IMR-90 (cell line): ENCODE measurements around the gene SLC39A8. TPM values are rescaled to one million over a fixed set of nuclear protein-coding genes. Genes with fewer than 3 reads are reported as not detected.

ENCODE experiments used
- ATAC-seq: fragments of 200-7000 bp; cut with Tn5 transposase; 2 replicates; pipeline ENCODE4 v1.9.1; 2020; ENCODE audit warnings: low read depth, mild to moderate bottlenecking, moderate library complexity
- BruUV-seq: library from RNA; stranded (reverse); fragments of 400-500 nt; replicated peaks from 2 replicates; lab custom pipeline; 2021; lab: Mats Ljungman, UMichigan
- CTCF ChIA-PET: fragments of 300-600 bp; formaldehyde crosslinking; extraction: SDS; loops from one replicate; lab custom pipeline; 2021; ENCODE audit warnings: antibody characterized with exemption; lab: Yijun Ruan, JAX
- POLR2A ChIA-PET: fragments of 300-600 bp; sonication (Branson Sonifier 250); formaldehyde crosslinking; loops from one replicate; lab custom pipeline; 2022; ENCODE audit warnings: antibody characterized with exemption; ENCODE audit not compliant: unreplicated experiment; lab: Charles Lee
- DNase-seq: peaks from one replicate; pipeline ENCODE4 v3.0.0; 2013
- H2AFZ ChIP-seq: replicated peaks from 2 replicates; pipeline ENCODE3; 2013; ENCODE audit warnings: low read length, mild to moderate bottlenecking; ENCODE audit not compliant: poor library complexity
- H2AK5ac ChIP-seq: 2 replicates; pipeline ENCODE4 v1.6.1; 2013; ENCODE audit warnings: low read depth, low read length, inconsistent platforms
- H2AK9ac ChIP-seq: replicated peaks from 2 replicates; pipeline ENCODE3; 2013; ENCODE audit warnings: mild to moderate bottlenecking, low read depth, low read length, moderate library complexity; ENCODE audit not compliant: poor library complexity
- H2BK120ac ChIP-seq: 2 replicates; pipeline ENCODE4 v1.6.1; 2013; ENCODE audit warnings: low read depth, low read length, inconsistent platforms
- H2BK15ac ChIP-seq: 3 replicates; pipeline ENCODE4 v1.6.1; 2013; ENCODE audit warnings: low read depth, low read length, inconsistent platforms
- H2BK20ac ChIP-seq: 2 replicates; pipeline ENCODE4 v1.6.1; 2013; ENCODE audit warnings: low read depth, mild to moderate bottlenecking, inconsistent platforms, low read length, moderate library complexity
- H2BK5ac ChIP-seq: 2 replicates; pipeline ENCODE4 v1.6.1; 2013; ENCODE audit warnings: mild to moderate bottlenecking, low read depth, low read length, inconsistent platforms; ENCODE audit not compliant: poor library complexity, severe bottlenecking
- H3K14ac ChIP-seq: replicated peaks from 2 replicates; pipeline ENCODE4 v1.6.1; 2013; ENCODE audit warnings: low read depth, low read length, inconsistent platforms
- H3K18ac ChIP-seq: 2 replicates; pipeline ENCODE4 v1.6.1; 2013; ENCODE audit warnings: low read depth, low read length, control low read depth
- H3K23ac ChIP-seq: 2 replicates; pipeline ENCODE4 v1.6.1; 2013; ENCODE audit warnings: low read depth, low read length, inconsistent platforms
- H3K27ac ChIP-seq: 2 replicates; pipeline ENCODE4 v1.5.1; 2013; ENCODE audit warnings: mild to moderate bottlenecking, control low read depth, low read length; ENCODE audit not compliant: insufficient read depth
- H3K27me3 ChIP-seq: 2 replicates; pipeline ENCODE4 v1.6.1; 2013; ENCODE audit warnings: low read length; ENCODE audit not compliant: control insufficient read depth, insufficient read depth
- H3K36me3 ChIP-seq: 2 replicates; pipeline ENCODE4 v1.6.1; 2013; ENCODE audit warnings: low read length, mixed read lengths; ENCODE audit not compliant: control insufficient read depth, insufficient read depth
- H3K4ac ChIP-seq: 2 replicates; pipeline ENCODE4 v1.6.1; 2013; ENCODE audit warnings: low read depth, low read length, inconsistent platforms
- H3K4me1 ChIP-seq: 2 replicates; pipeline ENCODE4 v1.6.1; 2013; ENCODE audit warnings: low read length, mixed read lengths; ENCODE audit not compliant: control insufficient read depth, insufficient read depth
- H3K4me2 ChIP-seq: 2 replicates; pipeline ENCODE4 v1.6.1; 2013; ENCODE audit warnings: low read depth, mild to moderate bottlenecking, control low read depth, low read length, moderate library complexity
- H3K4me3 ChIP-seq: 2 replicates; pipeline ENCODE4 v1.5.1; 2013; ENCODE audit warnings: low read depth, mild to moderate bottlenecking, control low read depth, low read length, moderate library complexity; ENCODE audit not compliant: insufficient read depth
- H3K56ac ChIP-seq: 2 replicates; pipeline ENCODE4 v1.6.1; 2013; ENCODE audit warnings: low read length, inconsistent platforms; ENCODE audit not compliant: insufficient read depth; ENCODE audit errors: extremely low read depth
- H3K79me1 ChIP-seq, 2 experiments: 2 replicates each; pipeline ENCODE4 v1.6.1; 2013; ENCODE audit warnings: low read length in 2 of 2, inconsistent platforms in 1 of 2, low read depth in 1 of 2
- H3K9ac ChIP-seq: 2 replicates; pipeline ENCODE4 v1.6.1; 2013; ENCODE audit warnings: low read depth, low read length, control low read depth
- H3K9me1 ChIP-seq: 2 replicates; pipeline ENCODE4 v1.6.1; 2013; ENCODE audit warnings: low read length, inconsistent platforms; ENCODE audit not compliant: insufficient read depth
- H3K9me3 ChIP-seq: 2 replicates; pipeline ENCODE4 v1.6.1; 2013; ENCODE audit warnings: low read length; ENCODE audit not compliant: control insufficient read depth, insufficient read depth
- H4K20me1 ChIP-seq: 2 replicates; pipeline ENCODE4 v1.6.1; 2013; ENCODE audit warnings: low read length, inconsistent platforms; ENCODE audit not compliant: insufficient read depth
- H4K5ac ChIP-seq: 2 replicates; pipeline ENCODE4 v1.6.1; 2013; ENCODE audit warnings: mild to moderate bottlenecking, low read depth, low read length, control low read depth
- H4K8ac ChIP-seq, 2 experiments: 2 replicates each; pipeline ENCODE4 v1.6.1; 2013; ENCODE audit warnings: low read depth in 2 of 2, low read length in 2 of 2, control low read depth in 1 of 2, inconsistent platforms in 1 of 2
- H4K91ac ChIP-seq: 2 replicates; pipeline ENCODE4 v1.6.1; 2013; ENCODE audit warnings: low read depth, low read length, inconsistent platforms; ENCODE audit not compliant: insufficient read depth
- BHLHE40 ChIP-seq: fragments of 150-350 bp; IDR thresholded peaks from 2 replicates; pipeline ENCODE4 v1.6.1; 2016; ENCODE audit warnings: mild to moderate bottlenecking, low read depth, low read length
- CEBPB ChIP-seq: IDR thresholded peaks from 2 replicates; pipeline ENCODE4 v1.6.1; 2012; ENCODE audit warnings: low read depth, low read length, improper control_type of control experiment
- CHD1 ChIP-seq: IDR thresholded peaks from 2 replicates; pipeline ENCODE4 v1.6.1; 2012; ENCODE audit warnings: low read depth, low read length, improper control_type of control experiment
- FOS ChIP-seq: fragments of 150-350 bp; IDR thresholded peaks from 2 replicates; pipeline ENCODE4 v1.6.1; 2016; ENCODE audit warnings: low read depth, low read length
- MAFK ChIP-seq: IDR thresholded peaks from 2 replicates; pipeline ENCODE4 v1.6.1; 2012; ENCODE audit warnings: low read depth, low read length, improper control_type of control experiment
- MAZ ChIP-seq: IDR thresholded peaks from 2 replicates; pipeline ENCODE4 v1.6.1; 2012; ENCODE audit warnings: low read depth, mild to moderate bottlenecking, low read length, improper control_type of control experiment, moderate library complexity, borderline replicate concordance
- MXI1 ChIP-seq: IDR thresholded peaks from 2 replicates; pipeline ENCODE4 v1.6.1; 2012; ENCODE audit warnings: low read depth, mild to moderate bottlenecking, low read length, moderate library complexity, borderline replicate concordance
- NFE2L2 ChIP-seq: fragments of 150-350 bp; IDR thresholded peaks from 2 replicates; pipeline ENCODE4 v1.6.1; 2016; ENCODE audit warnings: low read depth, mild to moderate bottlenecking, low read length
- POLR2A ChIP-seq: IDR thresholded peaks from 2 replicates; pipeline ENCODE4 v1.6.1; 2012; ENCODE audit warnings: mild to moderate bottlenecking, low read depth, low read length
- RAD21 ChIP-seq: IDR thresholded peaks from 2 replicates; pipeline ENCODE4 v1.6.1; 2012; ENCODE audit warnings: low read length, improper control_type of control experiment
- RCOR1 ChIP-seq: IDR thresholded peaks from 2 replicates; pipeline ENCODE4 v1.6.1; 2012; ENCODE audit warnings: mild to moderate bottlenecking, low read length, improper control_type of control experiment; ENCODE audit not compliant: insufficient replicate concordance
- SMC3 ChIP-seq: fragments of 150-350 bp; IDR thresholded peaks from 2 replicates; pipeline ENCODE4 v1.6.1; 2016; ENCODE audit warnings: low read depth, mild to moderate bottlenecking, antibody characterized with exemption, low read length, moderate library complexity
- dilution Hi-C: fragments of 300-500 bp; cut with HindIII; formaldehyde crosslinking; loops from one replicate; pipeline ENCODE4 v1.14.3; 2018; ENCODE audit warnings: low sequenced_read_pairs; ENCODE audit not compliant: unreplicated experiment
- in situ Hi-C: fragments of 300-500 bp; cut with MboI; formaldehyde crosslinking; loops from 3 replicates; pipeline ENCODE4 v1.14.3; 2019; ENCODE audit warnings: low sequenced_read_pairs, inconsistent platforms, mixed read lengths
- intact Hi-C: fragments of 100-400 bp; cut with micrococcal nuclease; formaldehyde crosslinking; loops from 2 replicates; pipeline ENCODE4 v1.10.0; 2022
- polyA plus RNA-seq, 3 experiments: library from polyadenylated mRNA; depleted of rRNA; stranded (reverse); fragments of >200 nt; gene quantifications; 2 replicates each; pipeline ENCODE4 v1.2.3, GENCODE V29; 2012; ENCODE audit warnings: low replicate concordance in 1 of 3
- total RNA-seq: library from RNA; depleted of rRNA; stranded (reverse); fragments of >200 nt; gene quantifications from 2 replicates; pipeline ENCODE4 v1.2.3, GENCODE V29; 2012
- TF ChIP-seq, protein P1 (sequence below): conservative IDR thresholded peaks from 2 replicates; pipeline ENCODE4 v1.5.1; 2012; ENCODE audit warnings: mild to moderate bottlenecking, low read depth, low read length, improper control_type of control experiment
- TF ChIP-seq, protein P2 (sequence below): fragments of 150-350 bp; IDR thresholded peaks from 2 replicates; pipeline ENCODE4 v1.6.1; 2017; ENCODE audit warnings: mild to moderate bottlenecking, antibody characterized with exemption, low read length, low read depth
- TF ChIP-seq, protein P3 (sequence below): fragments of 150-350 bp; IDR thresholded peaks from 2 replicates; pipeline ENCODE4 v1.6.1; 2016; ENCODE audit warnings: low read depth, mild to moderate bottlenecking, low read length, moderate library complexity, borderline replicate concordance

SLC39A8 gene
- total and polyA plus RNA-seq, 2 of the 4 experiments (the other 2 are of a cell fraction), result 0.05 to 0.18 TPM

DNA sequence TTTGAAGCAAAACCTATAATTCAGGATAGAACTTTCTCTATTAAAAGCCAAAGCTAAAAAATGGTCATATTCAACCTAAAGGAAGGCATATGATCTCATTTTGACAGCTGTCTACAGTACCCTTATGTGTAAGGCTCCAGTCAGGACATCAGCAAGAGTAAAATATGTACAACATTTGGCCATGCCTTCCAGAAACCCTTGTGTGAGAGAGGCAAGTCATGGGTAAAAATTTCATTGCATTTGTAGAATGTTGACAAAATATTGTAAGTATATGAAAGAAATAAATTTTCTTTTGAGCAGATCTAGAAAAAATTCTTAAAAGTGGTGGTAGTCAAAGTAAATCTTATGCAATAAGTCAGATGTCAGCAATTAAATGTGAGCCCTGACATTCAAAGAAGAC, 132.3 kb downstream of the SLC39A8 start:
- H2BK120ac ChIP-seq, result no peak overlapping the region
- intact Hi-C loops, result no loop called here
- no peak overlapping the region for H2AK5ac ChIP-seq
- H2AK9ac ChIP-seq, result no peak overlapping the region
- TF ChIP-seq FOS (no peak), RAD21 (no peak), MXI1 (no peak), BHLHE40 (no peak), CHD1 (no peak), NFE2L2 (no peak), RCOR1 (no peak), MAFK (no peak), POLR2A (no peak), CEBPB (no peak), SMC3 (no peak), MAZ (no peak)
- TF ChIP-seq, protein P1, sequence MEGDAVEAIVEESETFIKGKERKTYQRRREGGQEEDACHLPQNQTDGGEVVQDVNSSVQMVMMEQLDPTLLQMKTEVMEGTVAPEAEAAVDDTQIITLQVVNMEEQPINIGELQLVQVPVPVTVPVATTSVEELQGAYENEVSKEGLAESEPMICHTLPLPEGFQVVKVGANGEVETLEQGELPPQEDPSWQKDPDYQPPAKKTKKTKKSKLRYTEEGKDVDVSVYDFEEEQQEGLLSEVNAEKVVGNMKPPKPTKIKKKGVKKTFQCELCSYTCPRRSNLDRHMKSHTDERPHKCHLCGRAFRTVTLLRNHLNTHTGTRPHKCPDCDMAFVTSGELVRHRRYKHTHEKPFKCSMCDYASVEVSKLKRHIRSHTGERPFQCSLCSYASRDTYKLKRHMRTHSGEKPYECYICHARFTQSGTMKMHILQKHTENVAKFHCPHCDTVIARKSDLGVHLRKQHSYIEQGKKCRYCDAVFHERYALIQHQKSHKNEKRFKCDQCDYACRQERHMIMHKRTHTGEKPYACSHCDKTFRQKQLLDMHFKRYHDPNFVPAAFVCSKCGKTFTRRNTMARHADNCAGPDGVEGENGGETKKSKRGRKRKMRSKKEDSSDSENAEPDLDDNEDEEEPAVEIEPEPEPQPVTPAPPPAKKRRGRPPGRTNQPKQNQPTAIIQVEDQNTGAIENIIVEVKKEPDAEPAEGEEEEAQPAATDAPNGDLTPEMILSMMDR, result no peak
- TF ChIP-seq, protein P2, sequence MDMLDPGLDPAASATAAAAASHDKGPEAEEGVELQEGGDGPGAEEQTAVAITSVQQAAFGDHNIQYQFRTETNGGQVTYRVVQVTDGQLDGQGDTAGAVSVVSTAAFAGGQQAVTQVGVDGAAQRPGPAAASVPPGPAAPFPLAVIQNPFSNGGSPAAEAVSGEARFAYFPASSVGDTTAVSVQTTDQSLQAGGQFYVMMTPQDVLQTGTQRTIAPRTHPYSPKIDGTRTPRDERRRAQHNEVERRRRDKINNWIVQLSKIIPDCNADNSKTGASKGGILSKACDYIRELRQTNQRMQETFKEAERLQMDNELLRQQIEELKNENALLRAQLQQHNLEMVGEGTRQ, result no peak
- TF ChIP-seq, protein P3, sequence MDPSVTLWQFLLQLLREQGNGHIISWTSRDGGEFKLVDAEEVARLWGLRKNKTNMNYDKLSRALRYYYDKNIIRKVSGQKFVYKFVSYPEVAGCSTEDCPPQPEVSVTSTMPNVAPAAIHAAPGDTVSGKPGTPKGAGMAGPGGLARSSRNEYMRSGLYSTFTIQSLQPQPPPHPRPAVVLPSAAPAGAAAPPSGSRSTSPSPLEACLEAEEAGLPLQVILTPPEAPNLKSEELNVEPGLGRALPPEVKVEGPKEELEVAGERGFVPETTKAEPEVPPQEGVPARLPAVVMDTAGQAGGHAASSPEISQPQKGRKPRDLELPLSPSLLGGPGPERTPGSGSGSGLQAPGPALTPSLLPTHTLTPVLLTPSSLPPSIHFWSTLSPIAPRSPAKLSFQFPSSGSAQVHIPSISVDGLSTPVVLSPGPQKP, result no peak
- no peak overlapping the region for H3K4me2 ChIP-seq
- no peak overlapping the region for H2AFZ ChIP-seq
- no peak overlapping the region for H3K18ac ChIP-seq
- DNase-seq, result no peak
- H4K8ac ChIP-seq, result no peak overlapping the region
- dilution Hi-C loops, result no loop called here
- no peaks in the 10 kb centered on the region for H3K79me1 ChIP-seq
- no peaks in the 10 kb centered on the region for H4K20me1 ChIP-seq
- in situ Hi-C loops, result no loop called here
- BruUV-seq, result no TSS peak
- H2BK20ac ChIP-seq, result no peak overlapping the region
- H3K56ac ChIP-seq, result no peak overlapping the region
- H3K27me3 ChIP-seq, result no peaks in the 10 kb centered on the region
- H3K9me1 ChIP-seq, result no peaks in the 10 kb centered on the region
- H3K36me3 ChIP-seq, result no peaks in the 10 kb centered on the region
- POLR2A ChIA-PET, result no interaction called here
- no peak overlapping the region for H4K91ac ChIP-seq
- no peak for ATAC-seq
- H2BK15ac ChIP-seq, result no peak overlapping the region
- no peak overlapping the region for H4K5ac ChIP-seq
- no peak overlapping the region for H3K4ac ChIP-seq
- no peaks in the 10 kb centered on the region for H3K4me1 ChIP-seq
- H3K4me3 ChIP-seq, result no peak overlapping the region
- no peak overlapping the region for H3K27ac ChIP-seq
- H3K23ac ChIP-seq, result no peak overlapping the region
- H3K9ac ChIP-seq, result no peak overlapping the region
- H3K14ac ChIP-seq, result no peak overlapping the region
- no peaks in the 10 kb centered on the region for H3K9me3 ChIP-seq
- no peak overlapping the region for H2BK5ac ChIP-seq
- CTCF ChIA-PET, result no interaction called here
